HepG2 (cell line): ENCODE results near the gene KCNJ4. TPM values are rescaled to one million over a fixed set of nuclear protein-coding genes. Genes with fewer than 3 reads are reported as not detected.

Experiments used
- DMAP1 ChIP-seq: IDR thresholded peaks from 2 replicates; pipeline ENCODE4 v1.6.1; 2016
- FLYWCH1 ChIP-seq: sonication (generic); formaldehyde crosslinking; IDR thresholded peaks from 2 replicates; pipeline ENCODE4 v1.8.1; 2023; ENCODE audit warnings: mild to moderate bottlenecking, missing genetic modification reagents
- GATA4 ChIP-seq: sonication (generic); IDR thresholded peaks from 2 replicates; pipeline ENCODE4 v1.6.1; 2016; ENCODE audit warnings: antibody characterized with exemption, low read depth, borderline replicate concordance
- MTERF4 ChIP-seq: sonication (generic); formaldehyde crosslinking; IDR thresholded peaks from 2 replicates; pipeline ENCODE4 v1.8.0; 2023; ENCODE audit warnings: mild to moderate bottlenecking, missing genetic modification reagents
- MTF2 ChIP-seq: sonication (generic); formaldehyde crosslinking; IDR thresholded peaks from 2 replicates; pipeline ENCODE4 v1.5.0; 2020; ENCODE audit warnings: missing genetic modification reagents, borderline replicate concordance
- NFE2L1 ChIP-seq: sonication (generic); formaldehyde crosslinking; IDR thresholded peaks from 2 replicates; pipeline ENCODE4 v1.4.0; 2020; ENCODE audit warnings: missing genetic modification reagents, mild to moderate bottlenecking, borderline replicate concordance
- PATZ1 ChIP-seq: sonication (generic); formaldehyde crosslinking; IDR thresholded peaks from 2 replicates; pipeline ENCODE4 v1.4.0; 2020; ENCODE audit warnings: missing genetic modification reagents
- RFXANK ChIP-seq: IDR thresholded peaks from 2 replicates; pipeline ENCODE4 v1.6.1; 2016
- SMAD9 ChIP-seq: sonication (generic); formaldehyde crosslinking; IDR thresholded peaks from 2 replicates; pipeline ENCODE4 v1.5.1; 2020; ENCODE audit warnings: mild to moderate bottlenecking, missing genetic modification reagents
- SP5 ChIP-seq: IDR thresholded peaks from 2 replicates; pipeline ENCODE4 v1.6.1; 2016; ENCODE audit warnings: low read depth, borderline replicate concordance
- ZNF263 ChIP-seq: sonication (generic); formaldehyde crosslinking; IDR thresholded peaks from 2 replicates; pipeline ENCODE4 v1.4.0; 2020; ENCODE audit warnings: missing genetic modification reagents
- ZNF3 ChIP-seq: IDR thresholded peaks from 2 replicates; pipeline ENCODE4 v1.7.0; 2017; ENCODE audit warnings: inconsistent platforms
- ZNF331 ChIP-seq: sonication (generic); formaldehyde crosslinking; IDR thresholded peaks from 2 replicates; pipeline ENCODE4 v1.4.0; 2020; ENCODE audit warnings: missing genetic modification reagents
- ZNF44 ChIP-seq: sonication (generic); formaldehyde crosslinking; IDR thresholded peaks from 2 replicates; pipeline ENCODE4 v1.5.1; 2020; ENCODE audit warnings: mild to moderate bottlenecking, missing genetic modification reagents
- ZNF562 ChIP-seq: sonication (generic); formaldehyde crosslinking; IDR thresholded peaks from 2 replicates; pipeline ENCODE4 v1.8.0; 2022; ENCODE audit warnings: missing genetic modification reagents, borderline replicate concordance
- ZNF614 ChIP-seq: IDR thresholded peaks from 2 replicates; pipeline ENCODE4 v1.6.1; 2018; ENCODE audit warnings: missing biosample characterization, missing genetic modification reagents, inconsistent platforms, borderline replicate concordance
- ZNF672 ChIP-seq: sonication (generic); formaldehyde crosslinking; IDR thresholded peaks from 2 replicates; pipeline ENCODE4 v1.8.1; 2022; ENCODE audit warnings: missing genetic modification reagents
- ZNF709 ChIP-seq: sonication (generic); formaldehyde crosslinking; IDR thresholded peaks from 2 replicates; pipeline ENCODE4 v1.5.0; 2020; ENCODE audit warnings: mild to moderate bottlenecking, missing genetic modification reagents
- ZNF75D ChIP-seq: sonication (generic); formaldehyde crosslinking; IDR thresholded peaks from 2 replicates; pipeline ENCODE4 v1.8.1; 2023; ENCODE audit warnings: missing genetic modification reagents, mild to moderate bottlenecking, borderline replicate concordance
- ZNF777 ChIP-seq: sonication (generic); formaldehyde crosslinking; IDR thresholded peaks from 2 replicates; pipeline ENCODE4 v1.4.0; 2020; ENCODE audit warnings: missing genetic modification reagents
- polyA plus RNA-seq, 8 experiments: library from polyadenylated mRNA; depleted of rRNA in 3 of 8; stranded (reverse) in 7 of 8; unstranded in 1 of 8; fragments of >200 nt; fragmentation: Illumina TruSeq in 4 of 8; extraction: Trizol in 4 of 8; gene quantifications; 2 replicates each; pipeline versions ENCODE4 v1.2.1 to v1.2.3, GENCODE V29; 2011 to 2016; ENCODE audit warnings: low read depth in 4 of 8, missing spikeins in 1 of 8, mixed read lengths in 1 of 8; ENCODE audit not compliant: insufficient read depth in 1 of 8
- total RNA-seq, 5 experiments: library from RNA; depleted of rRNA; stranded (reverse); fragments of >200 nt; fragmentation: Illumina TruSeq; extraction: Trizol; gene quantifications; 2 replicates each; pipeline ENCODE4 v1.2.3, GENCODE V29; 2016; ENCODE audit warnings: low read depth in 1 of 5

The KCNJ4 gene
- total and polyA plus RNA-seq, 2 of the 13 experiments (the other 11 are each of a cell fraction or from before 2014, with no cell fraction given): not detected

- TF ChIP-seq MTERF4 (CRISPR knock-in tag): no peak
- TF ChIP-seq ZNF331: no peak
- peak; percentile 7; the same call in 1 of the 2 replicates for TF ChIP-seq ZNF614 (CRISPR knock-in tag)
- no peak for TF ChIP-seq ZNF75D (CRISPR knock-in tag)
- TF ChIP-seq ZNF44: no peak
- no peak for TF ChIP-seq GATA4
- TF ChIP-seq PATZ1 (CRISPR knock-in tag): peak; percentile 83
- 0 out of 2 replicates have a peak, but pooled peaks have one; percentile 16 for TF ChIP-seq DMAP1
- no peak for TF ChIP-seq ZNF777 (CRISPR knock-in tag)
- TF ChIP-seq SMAD9 (CRISPR knock-in tag): no peak
- no peak for TF ChIP-seq ZNF709
- TF ChIP-seq ZNF263: peak; percentile 78
- no peak for TF ChIP-seq ZNF562
- TF ChIP-seq FLYWCH1 (CRISPR knock-in tag): no peak
- no peak for TF ChIP-seq RFXANK (CRISPR knock-in tag)
- no peak for TF ChIP-seq NFE2L1 (CRISPR knock-in tag)
- no peak for TF ChIP-seq ZNF672
- no peak for TF ChIP-seq MTF2
- TF ChIP-seq ZNF3 (CRISPR knock-in tag): no peak
- TF ChIP-seq SP5 (CRISPR knock-in tag): no peak
Observed at GRCh38 chr22:38423512-38424503, 31.2 kb downstream of the KCNJ4 start (continued).
